ENCODE data around the gene TTBK1. TPM values are rescaled to one million over a fixed set of nuclear protein-coding genes. Genes with fewer than 3 reads are reported as not detected.
A peak's percentile ranks its signal among the peaks of the same experiment; 100 is the strongest.

TTBK1 gene
- total RNA-seq, 2 experiments from 2014 or later: 0.20 to 0.80 TPM

DNA sequence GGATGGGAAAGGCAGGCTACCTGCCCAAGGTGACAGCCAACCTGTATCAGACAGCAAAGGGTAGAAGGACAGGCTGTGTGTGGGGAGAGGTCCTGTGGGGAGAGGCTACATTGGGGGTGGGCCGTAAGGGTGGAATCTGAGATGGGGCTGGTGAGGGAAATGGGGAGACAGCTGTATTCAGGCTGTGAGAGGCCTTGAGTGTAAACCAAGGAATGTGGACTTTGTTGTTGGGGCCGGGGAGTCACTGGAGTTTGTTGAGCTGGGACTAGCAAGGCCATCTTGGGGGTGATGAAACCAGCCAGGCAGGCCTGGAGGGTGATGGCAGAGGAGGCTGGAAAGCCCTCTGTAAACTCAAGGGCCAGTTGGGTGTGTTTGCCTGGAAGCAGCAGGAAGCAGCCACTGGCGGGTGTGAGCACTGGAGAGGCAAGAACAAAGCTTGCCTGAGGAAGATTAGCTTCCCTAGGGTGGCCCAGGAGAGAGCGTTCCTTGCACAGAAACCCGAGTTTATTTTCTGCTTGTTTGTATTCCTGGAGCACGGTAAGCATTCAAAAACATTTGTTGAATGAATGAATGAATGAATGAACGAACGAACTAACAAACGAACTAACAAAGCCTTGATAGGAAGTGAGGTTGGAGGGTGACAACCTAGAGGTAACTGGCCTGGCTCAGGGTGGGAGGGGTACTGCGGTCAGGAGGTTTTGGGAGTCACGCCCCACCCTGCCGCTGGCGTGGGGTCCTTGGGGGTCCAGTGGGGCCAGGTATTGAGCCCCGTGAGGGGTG is 18.9 kb downstream of the TTBK1 start:
- H3K4me3 Mint-ChIP-seq: no peak overlapping the region
- no peaks in the 10 kb centered on the region for H3K36me3 Mint-ChIP-seq
- no peaks in the 10 kb centered on the region for H3K27me3 Mint-ChIP-seq
- H3K9me3 Mint-ChIP-seq (ENCODE audit: low read depth): no peaks in the 10 kb centered on the region
- H3K27ac Mint-ChIP-seq: no peak overlapping the region
- no peak for DNase-seq
- ATAC-seq: no peak
- CTCF ChIA-PET: interaction anchor here (0.6 to 4.5 kb wide), 13 partner anchors 8 to 246 kb away, joined by 3 to 45 read pairs (median 3); partner anchors contain the start of genes DNPH1 and LRRC73
- peaks cover 4% of the 10 kb centered on the region for H3K4me1 Mint-ChIP-seq

DNA sequence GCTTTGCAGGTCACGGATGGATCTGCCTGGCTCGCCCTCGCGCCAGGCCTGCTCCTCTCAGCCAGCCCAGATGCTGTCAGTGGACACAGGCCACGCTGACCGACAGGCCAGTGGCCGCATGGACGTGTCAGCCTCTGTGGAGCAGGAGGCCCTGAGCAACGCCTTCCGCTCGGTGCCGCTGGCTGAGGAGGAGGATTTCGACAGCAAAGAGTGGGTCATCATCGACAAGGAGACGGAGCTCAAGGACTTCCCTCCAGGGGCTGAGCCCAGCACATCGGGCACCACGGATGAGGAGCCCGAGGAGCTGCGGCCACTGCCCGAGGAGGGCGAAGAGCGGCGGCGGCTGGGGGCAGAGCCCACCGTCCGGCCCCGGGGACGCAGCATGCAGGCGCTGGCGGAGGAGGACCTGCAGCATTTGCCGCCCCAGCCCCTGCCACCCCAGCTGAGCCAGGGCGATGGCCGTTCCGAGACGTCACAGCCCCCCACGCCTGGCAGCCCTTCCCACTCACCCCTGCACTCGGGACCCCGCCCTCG is 19.6 kb downstream of the TTBK1 start:
- no peaks in the 10 kb centered on the region for H3K4me1 Mint-ChIP-seq
- no peak overlapping the region for H3K4me3 Mint-ChIP-seq
- CTCF ChIA-PET: interaction anchor here (0.6 to 4.5 kb wide), 22 partner anchors 8 to 249 kb away, joined by 3 to 45 read pairs (median 4); partner anchors contain the start of genes DNPH1, LRRC73 and ZNF318

GRCh38 chr6:43263314-43264178 is 20.3 kb downstream of the TTBK1 start:
- H3K4me3 Mint-ChIP-seq: no peak overlapping the region
- ATAC-seq: peak; percentile 96
- no peaks in the 10 kb centered on the region for H3K9me3 Mint-ChIP-seq (ENCODE audit: low read depth)
- H3K4me1 Mint-ChIP-seq: no peaks in the 10 kb centered on the region
- peaks cover 10% of the 10 kb centered on the region for H3K27me3 Mint-ChIP-seq
- H3K27ac Mint-ChIP-seq: no peak overlapping the region
- DNase-seq: peak; percentile 85
- no peaks in the 10 kb centered on the region for H3K36me3 Mint-ChIP-seq
- CTCF ChIA-PET: interaction anchor here (0.6 to 4.5 kb wide), 23 partner anchors 9 to 248 kb away, joined by 3 to 45 read pairs (median 4); partner anchors contain the start of genes DNPH1, LRRC73 and ZNF318

More for the DNA sequence above, 19.6 kb downstream of the TTBK1 start:
- ATAC-seq (no peak), DNase-seq (no peak)
- Mint-ChIP-seq H3K27me3 (peaks cover 6% of the 10 kb centered on the region), H3K27ac (no peak overlapping the region), H3K36me3 (no peaks in the 10 kb centered on the region), H3K9me3 (ENCODE audit: low read depth) (no peaks in the 10 kb centered on the region)

DNA sequence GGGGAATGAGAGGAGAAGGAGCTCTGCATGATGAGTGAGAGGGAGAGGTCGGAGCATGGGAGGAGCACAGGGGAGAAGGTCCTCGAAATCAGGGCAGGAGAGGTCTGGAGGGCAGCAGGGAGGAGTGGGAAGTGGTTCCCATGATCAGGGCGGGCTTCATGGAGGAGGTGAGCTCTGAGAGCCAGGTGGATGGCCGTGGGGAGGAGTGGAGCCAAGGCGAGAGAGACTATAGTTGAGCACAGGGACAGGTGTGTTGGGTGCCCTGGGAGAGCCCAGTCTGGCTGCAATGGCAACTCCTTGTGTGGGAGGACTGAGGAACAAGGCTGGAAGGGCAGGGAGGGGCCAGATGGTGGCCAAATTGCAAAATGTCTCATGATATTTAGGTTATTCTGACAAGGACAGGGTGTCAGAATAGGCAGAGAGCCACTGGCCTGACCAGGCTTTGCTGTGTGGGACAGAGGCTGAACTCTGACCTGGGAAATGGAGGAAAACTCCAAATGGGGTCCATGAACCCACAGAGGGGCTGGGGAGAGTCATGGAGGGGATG is 21.4 kb downstream of the TTBK1 start:
- ATAC-seq: no peak
- no peak overlapping the region for H3K4me3 Mint-ChIP-seq
- no peak for DNase-seq
- H3K9me3 Mint-ChIP-seq (ENCODE audit: low read depth): no peaks in the 10 kb centered on the region
- H3K27ac Mint-ChIP-seq: no peak overlapping the region
- peaks cover 6% of the 10 kb centered on the region for H3K4me1 Mint-ChIP-seq
- peaks cover 17% of the 10 kb centered on the region for H3K27me3 Mint-ChIP-seq
- H3K36me3 Mint-ChIP-seq: no peaks in the 10 kb centered on the region
- CTCF ChIA-PET: interaction anchor here (1.3 to 4.5 kb wide), 6 partner anchors 35 to 243 kb away, joined by 4 to 45 read pairs (median 7); partner anchors contain the start of genes DNPH1 and LRRC73

DNA sequence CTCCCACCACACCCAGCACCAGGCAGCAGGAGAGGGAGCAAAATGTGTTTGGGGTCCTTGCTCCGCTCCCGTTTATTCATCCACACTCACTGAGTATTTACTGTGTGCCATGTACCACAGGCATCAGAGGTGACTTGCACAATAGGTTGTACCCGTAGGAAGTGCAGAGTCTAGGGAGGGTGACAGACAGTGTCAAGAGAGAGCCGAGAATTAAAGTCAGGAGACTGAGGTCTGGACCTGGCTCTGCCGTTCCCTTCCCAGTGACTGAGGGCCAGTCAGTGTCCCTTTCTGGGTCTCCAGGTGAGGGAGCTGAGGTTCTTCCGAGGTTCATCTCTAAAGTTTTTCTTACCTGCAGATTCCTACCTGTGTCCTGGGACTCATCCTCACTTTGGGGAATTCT is 22.3 kb downstream of the TTBK1 start:
- peaks cover 6% of the 10 kb centered on the region for H3K4me1 Mint-ChIP-seq
- DNase-seq (no peak), ATAC-seq (no peak)
- no peak overlapping the region for H3K27ac Mint-ChIP-seq
- H3K4me3 Mint-ChIP-seq: no peak overlapping the region
- no peaks in the 10 kb centered on the region for H3K36me3 Mint-ChIP-seq
- peaks cover 24% of the 10 kb centered on the region for H3K27me3 Mint-ChIP-seq
- CTCF ChIA-PET: interaction anchor here (1.3 to 3.4 kb wide), 3 partner anchors 36 to 90 kb away, joined by 4 to 10 read pairs (median 4); partner anchors contain the start of gene DNPH1
- no peaks in the 10 kb centered on the region for H3K9me3 Mint-ChIP-seq (ENCODE audit: low read depth)

DNA sequence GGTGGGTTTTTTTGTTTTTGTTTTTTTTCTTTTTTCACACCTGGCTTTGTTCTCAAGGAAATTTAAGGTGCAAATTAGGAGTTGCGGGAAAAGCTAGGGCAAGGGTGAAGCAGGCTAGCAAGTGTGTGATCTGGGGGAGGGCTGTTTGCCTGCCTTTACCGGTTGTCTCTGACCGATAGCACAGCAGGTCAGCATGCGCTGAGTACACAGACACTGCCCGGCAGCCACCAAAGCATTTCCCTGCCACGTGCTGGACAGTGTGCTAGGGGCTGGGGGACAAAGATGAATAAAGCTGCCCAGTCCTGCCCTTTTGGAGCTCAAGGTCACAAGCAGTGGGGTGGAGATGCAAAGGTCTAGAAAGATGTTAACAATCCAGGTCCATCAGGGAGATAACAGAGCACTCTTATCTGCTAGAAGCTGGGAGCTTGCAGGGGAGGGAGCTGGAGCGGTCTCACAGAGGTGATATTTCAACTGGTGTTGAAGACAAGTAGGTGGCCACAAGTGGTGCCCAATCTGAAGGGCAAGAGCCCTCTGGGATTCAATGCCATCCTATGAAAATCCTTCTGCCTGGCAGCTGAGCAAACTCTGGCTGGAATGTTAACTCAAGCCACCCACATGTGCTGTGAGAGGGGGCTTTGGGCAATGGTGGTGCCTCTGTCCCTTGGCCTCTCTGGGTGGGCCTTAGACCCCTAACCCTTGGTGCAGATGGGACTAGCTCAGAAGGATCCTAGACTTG is 24.5 kb downstream of the TTBK1 start:
- CTCF ChIA-PET: interaction anchor here (0.9 to 3.4 kb wide), 3 partner anchors 40 to 239 kb away, joined by 3 to 11 read pairs (median 3); no protein-coding TSS in a partner anchor
- no peak for ATAC-seq
- H3K4me1 Mint-ChIP-seq: peaks cover 6% of the 10 kb centered on the region
- no peak for DNase-seq
- H3K9me3 Mint-ChIP-seq (ENCODE audit: low read depth): no peaks in the 10 kb centered on the region
- peaks cover 28% of the 10 kb centered on the region for H3K27me3 Mint-ChIP-seq
- H3K27ac Mint-ChIP-seq: no peak overlapping the region
- no peak overlapping the region for H3K4me3 Mint-ChIP-seq
- no peaks in the 10 kb centered on the region for H3K36me3 Mint-ChIP-seq

GRCh38 chr6:43268355-43268700 is 25.0 kb downstream of the TTBK1 start:
- H3K9me3 Mint-ChIP-seq (ENCODE audit: low read depth): no peaks in the 10 kb centered on the region
- H3K4me1 Mint-ChIP-seq: peaks cover 6% of the 10 kb centered on the region
- no peak for DNase-seq
- ATAC-seq: no peak
- H3K27me3 Mint-ChIP-seq: peaks cover 33% of the 10 kb centered on the region
- CTCF ChIA-PET: interaction anchor here (0.9 to 3.4 kb wide), 3 partner anchors 40 to 238 kb away, joined by 3 to 11 read pairs (median 3); no protein-coding TSS in a partner anchor
- H3K27ac Mint-ChIP-seq: no peak overlapping the region
- no peak overlapping the region for H3K4me3 Mint-ChIP-seq
- H3K36me3 Mint-ChIP-seq: no peaks in the 10 kb centered on the region

DNA sequence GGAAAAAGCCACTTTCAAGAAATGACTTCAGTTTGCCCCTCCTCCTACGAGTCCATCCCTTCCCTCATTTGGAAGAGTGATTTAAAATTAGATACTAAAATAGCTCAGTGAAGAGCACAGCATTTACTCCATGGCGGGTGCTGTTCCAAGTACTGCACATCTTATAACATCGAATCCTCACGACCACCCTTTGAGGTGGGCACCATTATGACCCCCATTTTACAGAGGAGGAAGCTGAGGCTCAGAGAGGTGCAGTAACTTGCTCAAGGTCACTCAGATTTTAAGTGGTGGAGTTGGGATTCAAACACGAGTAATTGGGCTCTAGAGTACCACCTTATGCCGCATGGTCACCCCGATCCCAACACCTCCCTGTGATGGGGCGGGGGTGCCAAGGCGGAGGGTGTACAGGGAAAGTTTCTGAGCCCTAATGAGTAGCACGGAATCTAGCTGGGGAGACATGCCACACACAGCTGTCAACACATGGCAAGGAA is 25.5 kb downstream of the TTBK1 start:
- no peak for DNase-seq
- Mint-ChIP-seq H3K27me3 (peaks cover 38% of the 10 kb centered on the region), H3K4me3 (no peak overlapping the region), H3K4me1 (peaks cover 8% of the 10 kb centered on the region), H3K36me3 (no peaks in the 10 kb centered on the region), H3K9me3 (ENCODE audit: low read depth) (no peaks in the 10 kb centered on the region), H3K27ac (no peak overlapping the region)
- CTCF ChIA-PET: interaction anchor here (0.7 to 3.4 kb wide), 3 partner anchors 40 to 129 kb away, joined by 3 to 11 read pairs (median 3); no protein-coding TSS in a partner anchor
- no peak for ATAC-seq

GRCh38 chr6:43269273-43270007 is 26.2 kb downstream of the TTBK1 start:
- no peak overlapping the region for H3K27ac Mint-ChIP-seq
- H3K27me3 Mint-ChIP-seq: peaks cover 44% of the 10 kb centered on the region
- no peaks in the 10 kb centered on the region for H3K9me3 Mint-ChIP-seq (ENCODE audit: low read depth)
- ATAC-seq (peak; percentile 72), DNase-seq (peak; percentile 53)
- H3K36me3 Mint-ChIP-seq: no peaks in the 10 kb centered on the region
- H3K4me3 Mint-ChIP-seq: peak overlapping the region; percentile 25
- H3K4me1 Mint-ChIP-seq: peaks cover 14% of the 10 kb centered on the region
- CTCF ChIA-PET: interaction anchor here (0.7 to 3.4 kb wide), 2 partner anchors 41 to 128 kb away, joined by 3 to 11 read pairs; no protein-coding TSS in a partner anchor

DNA sequence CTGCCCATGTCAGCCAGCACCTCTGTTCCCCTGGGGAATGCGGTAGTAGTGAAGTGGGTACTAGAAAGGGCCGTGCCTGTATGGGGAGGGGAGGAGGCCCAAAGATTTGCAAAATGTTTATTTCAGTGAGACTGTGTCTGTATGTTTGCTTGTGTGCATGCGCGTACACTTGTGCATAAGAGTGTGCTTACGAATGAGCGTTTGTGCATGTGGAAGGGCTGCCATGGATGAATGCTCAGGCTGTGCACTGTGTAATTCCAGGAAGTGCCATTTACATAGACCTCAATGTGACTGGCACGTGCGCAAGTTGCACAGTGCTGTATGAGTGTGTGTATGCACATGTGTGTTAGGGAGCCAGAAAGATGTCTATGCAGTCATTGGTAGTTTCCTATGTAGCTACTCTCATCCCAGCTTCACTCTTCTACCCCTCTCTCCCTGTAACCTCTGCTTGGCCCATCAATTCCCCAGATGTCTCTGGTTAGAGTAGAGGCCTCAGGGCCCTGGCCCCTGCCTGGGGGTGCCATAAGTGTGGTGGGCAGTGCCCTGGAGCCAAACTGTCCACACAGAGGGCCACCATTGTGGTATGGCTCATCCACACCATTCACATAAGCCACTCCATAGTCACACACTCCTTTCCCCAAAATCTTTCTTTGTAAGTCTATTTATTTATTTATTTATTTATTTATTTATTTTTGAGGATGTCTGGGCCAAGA is 28.0 kb downstream of the TTBK1 start:
- ATAC-seq (no peak), DNase-seq (no peak)
- H3K4me3 Mint-ChIP-seq: no peak overlapping the region
- H3K27ac Mint-ChIP-seq: no peak overlapping the region
- H3K9me3 Mint-ChIP-seq (ENCODE audit: low read depth): no peaks in the 10 kb centered on the region
- H3K4me1 Mint-ChIP-seq: peaks cover 21% of the 10 kb centered on the region
- no peaks in the 10 kb centered on the region for H3K36me3 Mint-ChIP-seq
- CTCF ChIA-PET: interaction anchor here (1.1 kb wide), 1 partner anchor 116 kb away, joined by 3 read pairs; no protein-coding TSS in a partner anchor
- H3K27me3 Mint-ChIP-seq: peaks cover 58% of the 10 kb centered on the region

GRCh38 chr6:43271944-43272343 is 28.7 kb downstream of the TTBK1 start:
- CTCF ChIA-PET: interaction anchor here (1.1 kb wide), 1 partner anchor 115 kb away, joined by 3 read pairs; no protein-coding TSS in a partner anchor
- Mint-ChIP-seq H3K27ac (no peak overlapping the region), H3K4me1 (peaks cover 23% of the 10 kb centered on the region), H3K36me3 (no peaks in the 10 kb centered on the region), H3K4me3 (no peak overlapping the region), H3K27me3 (peaks cover 64% of the 10 kb centered on the region), H3K9me3 (ENCODE audit: low read depth) (no peaks in the 10 kb centered on the region)
- ATAC-seq (no peak), DNase-seq (no peak)

All from activated CD8-positive, alpha-beta memory T cell treated with anti-CD3 and anti-CD28 coated beads, Interleukin-2, amount 10 ng/mL, durations not matched to agents 7 days and 5 days (primary cell).